ENCODE measurements around the gene WSCD2.

DNA sequence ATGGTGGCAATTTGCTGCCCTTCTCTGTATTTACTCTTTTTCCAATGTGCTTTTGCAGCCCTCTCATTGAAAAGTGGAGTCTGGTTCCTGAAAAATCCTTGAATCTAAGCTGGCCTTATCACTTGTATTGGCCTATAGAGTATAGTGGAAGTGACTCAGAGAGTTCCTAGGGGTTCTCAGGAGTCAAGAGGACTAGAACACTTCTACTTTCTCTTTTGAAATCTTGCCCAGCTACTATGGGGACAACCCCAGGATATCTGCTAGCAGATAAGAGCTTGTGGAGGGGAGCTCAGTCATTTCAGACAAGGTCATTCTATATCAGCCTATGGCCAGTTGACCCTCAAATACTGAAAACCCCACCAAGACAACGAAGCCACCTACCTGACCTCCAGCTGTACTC lies 26.7 kb upstream of the WSCD2 start:
- TF ChIP-seq, protein P1, sequence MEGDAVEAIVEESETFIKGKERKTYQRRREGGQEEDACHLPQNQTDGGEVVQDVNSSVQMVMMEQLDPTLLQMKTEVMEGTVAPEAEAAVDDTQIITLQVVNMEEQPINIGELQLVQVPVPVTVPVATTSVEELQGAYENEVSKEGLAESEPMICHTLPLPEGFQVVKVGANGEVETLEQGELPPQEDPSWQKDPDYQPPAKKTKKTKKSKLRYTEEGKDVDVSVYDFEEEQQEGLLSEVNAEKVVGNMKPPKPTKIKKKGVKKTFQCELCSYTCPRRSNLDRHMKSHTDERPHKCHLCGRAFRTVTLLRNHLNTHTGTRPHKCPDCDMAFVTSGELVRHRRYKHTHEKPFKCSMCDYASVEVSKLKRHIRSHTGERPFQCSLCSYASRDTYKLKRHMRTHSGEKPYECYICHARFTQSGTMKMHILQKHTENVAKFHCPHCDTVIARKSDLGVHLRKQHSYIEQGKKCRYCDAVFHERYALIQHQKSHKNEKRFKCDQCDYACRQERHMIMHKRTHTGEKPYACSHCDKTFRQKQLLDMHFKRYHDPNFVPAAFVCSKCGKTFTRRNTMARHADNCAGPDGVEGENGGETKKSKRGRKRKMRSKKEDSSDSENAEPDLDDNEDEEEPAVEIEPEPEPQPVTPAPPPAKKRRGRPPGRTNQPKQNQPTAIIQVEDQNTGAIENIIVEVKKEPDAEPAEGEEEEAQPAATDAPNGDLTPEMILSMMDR (IDR thresholded peaks at IDR 0.05; ENCODE audit: insufficient read depth, low read length) = no peak
- no peak for TF ChIP-seq POLR2AphosphoS5 (IDR thresholded peaks at IDR 0.05; ENCODE audit: low read depth)

Measured in HL-60 (cell line).